GM19043 (cell line): ENCODE results near the gene NKX2-1.
"Not testable (repeated sequence)": the region's sequence is repeated elsewhere in the genome, so short reads cannot be mapped to it uniquely, and the experiment has no call there.

ENCODE experiments used
- ATAC-seq: cut with Tn5 transposase; IDR thresholded peaks from one replicate; pipeline ENCODE4 v1.9.1; 2021; ENCODE audit warnings: low read depth; ENCODE audit not compliant: unreplicated experiment

Gene NKX2-1

DNA sequence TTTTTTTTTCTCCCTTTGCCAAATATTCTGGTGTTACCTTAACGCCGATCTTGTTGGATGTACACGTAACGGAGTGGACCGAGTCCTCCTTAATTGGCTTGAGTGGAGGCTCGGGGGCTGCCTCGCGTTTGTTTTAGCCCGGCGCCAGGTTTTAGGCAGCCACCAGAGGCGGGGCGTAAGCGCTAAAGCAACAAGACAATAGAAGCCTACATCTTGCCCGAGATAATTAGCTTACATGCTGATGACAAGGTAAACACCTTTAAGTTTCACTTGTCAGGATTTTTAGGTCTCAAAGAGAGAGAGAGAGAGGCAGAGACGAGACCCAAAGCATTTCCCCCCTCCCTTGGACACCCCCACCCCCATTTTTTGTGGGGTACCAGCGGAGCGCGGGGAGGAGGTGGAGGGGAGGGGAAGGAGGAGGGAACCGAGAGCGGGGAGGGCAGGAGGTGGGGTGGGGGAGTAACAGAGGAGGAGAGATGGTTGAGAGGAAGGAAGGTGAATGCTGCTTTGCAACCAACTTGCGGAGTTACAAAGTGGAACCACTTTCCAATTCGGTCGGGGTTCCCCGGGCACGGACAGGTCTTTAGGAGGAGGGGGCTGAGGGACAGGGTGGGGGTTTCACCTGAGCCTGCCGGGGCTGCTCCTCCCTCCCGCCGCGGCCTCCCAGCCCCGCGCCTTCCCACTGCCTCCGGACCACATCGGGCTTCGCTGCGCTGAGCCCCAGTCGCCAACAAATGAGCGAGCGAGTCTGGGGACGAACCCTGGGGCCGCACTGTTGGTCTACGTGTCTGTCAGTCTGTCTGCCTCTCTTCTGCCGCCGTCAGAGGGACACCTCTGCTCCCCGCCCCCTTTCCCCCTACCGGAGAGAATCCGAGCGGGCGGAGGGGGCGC lies at the start of gene NKX2-1:
Gene NKX2-1, minus strand, starts transcription at position 802 of the 891 bp plus-strand sequence. Its CDS starts 103 bp downstream, at position 699.
- no peak for ATAC-seq

DNA sequence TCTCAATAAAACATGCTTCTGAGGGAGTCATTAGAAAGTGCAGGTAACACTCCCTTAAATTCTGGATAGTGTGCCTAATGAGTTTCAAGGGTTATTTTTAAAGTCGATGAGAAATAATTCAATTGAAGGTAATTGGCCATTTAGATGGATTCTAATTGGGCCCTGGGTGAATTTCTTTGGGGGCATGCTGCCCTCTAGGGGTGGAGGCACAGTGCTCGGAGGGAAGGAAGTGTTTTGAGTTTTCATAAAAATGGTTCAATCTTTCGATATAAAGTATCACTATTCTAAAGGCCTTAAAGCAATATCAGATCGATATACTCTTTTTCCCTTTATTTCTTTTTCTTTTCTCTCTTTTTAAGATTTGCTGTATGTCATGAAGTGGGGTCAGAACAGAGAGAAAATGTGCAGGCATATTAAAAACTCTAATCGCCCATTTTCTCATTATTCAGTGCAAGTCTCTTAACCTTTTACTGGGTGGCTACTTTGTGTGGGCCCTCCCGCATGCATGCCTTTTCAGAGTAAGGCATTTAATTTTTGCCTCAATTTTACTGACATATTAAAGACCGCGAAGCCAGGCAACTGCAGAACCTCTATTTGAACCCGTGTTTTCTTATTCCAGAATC lies 36.9 kb upstream of the NKX2-1 start:
- ATAC-seq: no peak

DNA sequence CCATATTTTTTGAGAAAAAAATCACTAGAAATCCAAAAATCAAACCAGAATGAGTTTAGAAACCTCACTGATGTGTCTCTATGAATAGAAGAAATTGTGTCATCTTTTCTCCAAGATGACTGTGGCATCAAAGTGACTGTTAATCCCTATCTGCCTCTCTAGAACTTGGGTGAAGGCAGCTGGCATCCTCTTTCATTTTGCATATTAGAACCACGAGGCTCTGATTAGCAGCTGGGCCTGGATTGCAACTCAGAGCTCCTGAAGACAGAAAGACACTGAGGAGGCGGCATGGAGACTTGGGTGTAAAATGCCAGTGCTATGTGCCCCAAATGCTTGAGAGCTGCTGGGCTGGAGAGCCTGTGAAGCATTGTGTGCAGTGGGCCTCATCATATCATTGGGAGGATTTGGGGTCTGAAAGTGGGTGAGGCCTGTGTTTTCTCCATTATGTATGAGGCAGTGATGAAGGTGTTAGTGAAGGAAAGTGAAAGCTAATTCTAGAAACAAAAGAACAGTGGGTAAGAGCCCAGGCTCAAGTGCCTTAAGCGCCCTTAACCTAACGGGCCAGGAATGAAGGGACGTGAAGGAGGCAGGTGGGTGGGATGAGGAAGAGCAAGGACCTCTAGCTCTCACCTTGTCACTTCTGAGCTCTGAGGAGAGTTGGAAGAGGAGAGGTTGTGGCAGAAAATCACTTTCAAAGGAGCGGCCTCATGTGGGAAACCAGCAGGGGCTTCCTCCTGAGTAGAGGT lies 36.1 kb upstream of the NKX2-1 start:
- ATAC-seq: no peak

DNA sequence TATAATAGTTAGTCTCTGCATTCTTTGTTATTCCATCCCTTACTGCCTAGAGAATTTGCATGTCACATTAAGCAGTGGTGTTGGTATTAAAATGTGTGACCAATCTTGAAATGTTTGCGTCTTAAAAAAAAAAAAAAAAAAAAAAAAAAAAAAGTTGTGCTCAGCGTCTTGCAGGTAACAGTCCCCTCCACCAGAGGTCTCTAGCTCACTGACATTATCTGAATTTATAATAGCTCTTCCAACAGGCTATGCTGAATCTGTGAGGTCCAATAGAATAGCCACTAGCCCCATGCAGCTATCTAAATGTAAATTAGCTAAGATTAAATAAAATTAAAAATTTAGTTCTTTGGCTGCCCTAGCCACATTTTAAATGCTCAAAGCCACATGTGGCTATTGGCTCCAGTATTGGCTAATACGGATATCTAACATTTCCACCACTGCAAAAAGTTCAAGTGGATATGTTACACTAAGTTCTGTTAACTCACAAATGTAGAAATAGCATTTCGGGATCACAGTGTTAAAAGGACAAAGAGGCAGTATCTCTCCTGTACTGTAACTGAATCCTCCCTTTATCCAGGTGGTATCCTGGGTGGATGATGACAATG lies 33.7 kb upstream of the NKX2-1 start:
- ATAC-seq: no peak

DNA sequence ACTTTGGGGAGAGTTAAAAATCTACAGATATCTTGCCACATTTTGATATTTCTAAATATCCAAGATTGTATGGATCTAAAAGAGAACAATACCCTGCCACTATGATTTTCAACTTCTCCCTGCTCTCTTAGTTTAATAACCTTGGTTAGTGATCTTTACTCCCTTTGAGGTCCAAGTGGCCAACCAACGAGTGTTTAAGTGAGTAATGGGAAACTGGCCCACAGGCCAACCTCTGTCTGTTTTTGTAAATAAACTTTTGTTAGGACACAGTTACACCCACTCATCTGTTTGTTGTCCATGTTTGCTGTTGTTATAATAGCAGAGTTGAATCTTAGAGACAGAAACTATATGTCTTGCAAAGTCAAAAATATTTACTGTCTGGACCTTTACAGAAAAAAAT lies 30.9 kb upstream of the NKX2-1 start:
- no peak for ATAC-seq

DNA sequence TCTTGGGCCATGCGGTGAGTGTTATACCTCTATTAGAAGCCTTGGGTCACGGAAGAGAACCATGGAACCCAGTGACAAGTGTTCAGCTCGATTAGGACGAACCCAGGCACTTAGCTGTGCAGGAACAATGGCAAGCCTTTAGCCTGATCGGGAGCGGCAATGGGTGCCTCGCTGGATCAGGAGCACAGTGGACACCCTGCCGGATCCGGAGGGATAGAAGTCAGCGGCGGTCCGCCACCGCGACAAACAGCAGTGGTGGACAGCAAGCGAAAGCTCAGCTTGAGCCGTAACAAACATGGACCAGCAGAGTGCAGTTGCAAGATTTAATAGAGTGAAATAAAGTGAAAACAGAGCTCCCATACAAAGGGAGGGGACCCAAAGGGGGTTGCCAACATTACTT lies 24.2 kb upstream of the NKX2-1 start:
- ATAC-seq: not testable (repeated sequence)

DNA sequence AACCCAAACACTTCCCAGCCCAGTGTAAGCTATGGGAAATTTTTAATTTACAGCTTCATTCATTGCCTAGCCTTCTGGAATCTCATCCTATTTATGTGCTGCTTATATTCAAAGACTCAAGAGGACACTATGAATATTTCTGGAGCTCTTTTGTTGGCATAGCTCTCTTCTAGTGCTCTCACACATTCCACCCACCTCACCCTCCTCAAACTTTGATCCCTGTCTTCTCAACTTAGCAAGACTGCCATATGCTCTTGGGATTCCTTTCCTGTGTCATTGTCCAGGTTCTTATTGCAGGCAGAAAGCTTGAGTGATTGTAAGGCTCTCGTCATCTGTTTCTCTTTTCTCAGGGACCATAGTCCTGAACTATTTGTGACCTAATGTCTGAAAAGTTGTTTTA lies 18.0 kb upstream of the NKX2-1 start:
- no peak for ATAC-seq

DNA sequence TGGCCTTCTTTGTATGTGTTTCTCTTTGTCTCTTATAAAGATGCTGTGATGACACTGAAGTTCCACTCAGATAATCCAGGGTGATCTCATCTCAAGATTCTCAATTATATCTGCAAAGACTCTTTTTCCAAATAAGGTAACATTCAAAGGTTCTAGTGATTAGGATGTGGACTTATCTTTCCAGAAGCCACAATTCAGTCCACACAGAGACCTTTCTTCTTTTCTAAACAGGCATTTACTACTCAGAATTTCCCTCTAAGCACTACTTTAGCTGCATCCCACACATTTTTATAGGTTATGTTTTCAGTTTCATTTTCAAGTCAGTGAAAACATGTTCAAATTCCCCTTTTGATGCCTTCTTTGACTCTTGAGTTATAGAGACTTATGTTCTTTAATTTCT lies 9.0 kb upstream of the NKX2-1 start:
- ATAC-seq: no peak

DNA sequence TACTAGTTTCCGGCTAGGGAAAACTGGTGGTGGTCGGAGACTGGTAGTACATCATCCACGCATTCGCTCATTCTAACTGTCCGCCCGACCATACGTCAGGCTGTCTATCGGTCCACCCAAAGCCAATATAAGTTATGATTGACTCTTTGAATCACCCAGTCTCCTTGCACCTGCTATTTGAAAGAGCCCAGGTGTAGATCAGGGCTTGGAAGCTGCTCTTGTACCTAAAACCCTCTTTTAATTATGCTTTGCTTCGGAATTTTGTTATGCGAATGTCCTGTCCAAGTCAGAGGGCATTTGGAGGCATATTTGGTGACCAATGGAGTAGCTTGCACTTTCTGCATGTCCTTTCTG lies 5.7 kb upstream of the NKX2-1 start:
- ATAC-seq: no peak

DNA sequence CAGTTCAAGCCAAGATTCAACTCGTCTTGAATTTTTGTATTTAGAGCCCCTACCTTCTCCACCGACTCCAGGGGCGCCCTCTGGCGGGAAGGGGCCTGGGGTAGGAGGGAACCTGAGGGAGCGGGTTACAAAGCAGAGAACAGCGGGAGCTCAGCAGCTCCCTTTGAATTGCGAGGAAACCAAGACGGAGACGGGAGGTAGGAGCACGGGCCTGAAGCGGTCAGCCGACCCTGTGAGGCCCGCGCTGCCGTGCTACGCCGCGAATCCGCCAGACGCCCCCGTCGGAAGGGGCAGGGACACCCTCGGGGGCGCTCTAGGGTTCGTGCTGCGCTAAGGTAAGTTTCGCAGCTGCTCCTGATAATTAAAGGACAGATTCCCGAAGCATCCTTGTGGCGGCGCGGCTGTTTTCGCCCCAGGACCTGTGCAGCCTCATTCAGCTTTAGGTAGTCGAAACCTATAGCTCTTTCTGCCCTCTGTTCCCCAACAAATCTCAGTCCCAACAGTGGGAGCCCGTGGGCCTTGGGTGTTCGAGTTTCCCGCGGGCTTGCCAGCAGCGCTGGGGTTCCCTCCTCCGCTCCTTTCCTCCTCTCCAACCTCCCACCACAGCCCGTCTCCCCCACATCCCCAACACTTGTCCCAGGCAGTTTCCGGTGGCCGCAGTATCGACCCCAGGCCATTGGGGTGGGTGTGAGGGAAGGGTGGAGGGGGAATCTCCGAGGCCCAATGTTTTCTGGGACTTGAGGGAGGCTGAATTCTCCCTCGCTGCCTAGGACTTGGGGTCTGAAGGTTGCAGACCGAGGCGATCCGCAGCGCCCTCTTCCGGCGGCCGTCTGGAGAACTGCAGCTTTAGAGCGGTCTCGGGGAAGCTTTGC lies 5.1 kb upstream of the NKX2-1 start:
- no peak for ATAC-seq

DNA sequence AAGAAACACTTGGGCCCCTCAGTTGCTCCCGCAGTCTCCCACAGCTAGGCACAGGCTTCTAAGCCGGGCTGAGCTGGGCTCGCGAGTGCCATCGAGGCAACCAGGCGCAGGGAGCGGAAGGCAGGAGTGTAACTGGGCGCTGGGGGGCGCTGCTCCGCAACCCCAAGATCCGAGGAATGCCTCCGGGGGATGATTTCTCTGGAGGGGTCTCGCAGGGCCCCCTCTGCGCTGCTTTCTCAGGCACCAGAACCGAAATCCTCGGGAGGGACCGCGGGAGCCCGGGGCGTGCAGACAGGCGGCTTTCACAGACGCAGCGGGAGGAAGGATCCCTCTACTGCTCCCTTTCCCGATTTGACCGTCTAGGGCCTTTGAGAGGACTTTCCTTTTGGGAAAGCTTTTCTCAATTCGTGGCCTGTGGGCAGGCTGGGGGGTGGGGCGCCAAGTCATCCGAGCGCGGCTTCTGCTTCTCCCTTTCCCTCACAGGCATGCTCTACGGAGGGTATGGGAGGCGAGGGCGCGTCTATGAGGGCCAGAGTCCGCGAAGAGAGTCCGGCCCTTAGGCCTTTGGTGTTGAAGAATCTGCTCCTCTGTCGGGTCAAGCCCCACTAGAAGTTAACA lies 4.3 kb upstream of the NKX2-1 start:
- no peak for ATAC-seq

DNA sequence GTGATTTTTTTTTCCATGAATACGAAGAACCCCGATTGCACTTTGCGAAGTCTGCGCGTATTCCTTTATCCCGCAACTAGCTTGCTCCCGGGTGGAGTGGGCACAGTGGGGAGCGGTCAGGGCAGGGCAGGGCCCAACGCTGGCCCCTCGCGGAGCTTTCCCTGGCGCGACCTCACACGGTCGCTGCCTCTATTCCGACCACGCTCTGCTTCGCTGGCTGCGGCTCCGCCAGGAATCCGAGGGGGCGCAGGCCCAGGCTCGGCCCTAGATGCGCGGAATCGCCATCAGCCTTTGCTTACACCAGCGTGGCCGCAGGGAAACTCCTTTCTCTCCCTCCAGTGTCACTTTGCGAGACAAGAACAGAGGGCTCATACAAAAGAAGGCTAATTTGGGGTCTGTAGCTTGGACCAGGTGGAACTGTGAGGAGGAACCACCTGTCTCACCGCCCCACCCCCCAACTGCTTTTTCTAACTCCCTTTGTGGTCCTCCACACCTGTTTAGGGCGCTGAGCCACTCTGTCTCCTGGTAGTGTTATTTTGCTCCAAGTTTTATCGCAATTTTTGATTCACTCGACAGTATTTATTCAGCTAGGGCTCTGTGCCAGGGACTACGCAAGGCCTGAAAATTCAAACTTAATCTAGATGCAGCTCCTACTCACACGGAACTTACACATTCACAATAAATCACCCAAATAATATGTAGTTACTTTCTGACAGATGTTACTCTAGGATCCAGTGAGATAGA lies 3.1 kb upstream of the NKX2-1 start:
- ATAC-seq: no peak

DNA sequence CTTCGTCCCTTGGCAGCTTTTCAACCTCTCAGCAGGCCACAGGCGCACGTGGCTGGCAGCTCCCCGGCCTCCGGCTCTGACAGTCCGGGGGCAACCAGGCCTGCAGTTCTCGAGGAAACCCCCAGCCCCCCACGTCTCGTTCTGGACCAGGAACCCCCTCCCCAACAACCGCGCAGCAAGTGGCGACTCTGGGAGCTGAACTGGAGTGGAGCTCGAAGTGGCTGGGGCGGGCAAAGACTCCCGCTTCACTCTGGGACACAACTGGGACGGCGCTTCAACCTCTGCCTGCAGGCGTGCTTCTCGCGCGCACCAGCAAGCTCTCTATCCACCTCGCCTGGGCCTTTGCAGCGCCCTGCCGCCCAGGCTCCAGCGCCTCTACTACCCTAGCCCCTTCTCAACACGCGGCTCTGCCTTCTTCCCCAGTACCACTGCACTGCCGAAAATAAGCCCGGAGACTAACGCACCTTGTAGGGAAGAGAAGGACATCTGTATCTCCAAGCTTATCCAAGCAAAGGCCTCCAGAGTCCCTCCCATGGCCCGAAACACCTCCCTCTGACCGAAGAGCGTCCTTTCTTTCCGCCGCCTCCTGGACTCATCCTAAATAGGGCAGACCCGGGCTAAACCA lies 2.4 kb upstream of the NKX2-1 start:
- no peak for ATAC-seq

DNA sequence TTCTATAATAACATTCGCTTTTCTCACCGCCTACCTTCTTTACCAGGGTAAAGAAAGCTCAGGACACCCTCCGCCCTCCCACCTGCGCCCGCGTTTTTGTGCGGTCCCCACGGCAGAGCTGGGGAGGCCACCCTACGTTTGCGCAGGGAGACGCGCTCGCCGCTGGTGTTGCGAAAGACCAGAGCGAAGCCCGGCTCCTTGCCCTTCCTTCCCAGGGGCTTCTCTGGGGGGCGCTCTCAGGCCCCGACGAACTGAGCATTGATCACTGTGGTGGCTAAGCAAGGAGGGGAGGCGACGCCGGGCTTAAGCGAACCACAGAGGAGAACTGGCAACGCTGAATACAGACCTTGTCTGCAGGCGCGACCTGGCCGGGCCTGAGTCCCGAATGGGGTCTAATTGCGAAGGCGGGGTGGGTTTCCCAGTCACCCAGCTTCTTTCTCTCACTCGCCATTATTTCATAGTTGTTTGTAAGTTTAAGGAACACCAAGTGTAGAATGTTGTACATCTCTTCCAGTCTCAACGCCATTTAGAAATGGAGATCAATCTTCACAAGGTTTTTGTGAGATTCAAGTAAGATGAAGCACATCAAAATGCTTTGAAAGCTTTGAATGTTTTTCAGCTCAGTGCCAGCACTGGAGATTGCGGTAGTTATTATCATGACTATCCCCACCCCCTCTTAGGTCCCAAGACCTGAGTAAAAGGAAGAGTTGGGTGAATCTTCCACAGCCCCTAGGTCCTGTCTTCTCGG lies 1.7 kb upstream of the NKX2-1 start:
- no peak for ATAC-seq

DNA sequence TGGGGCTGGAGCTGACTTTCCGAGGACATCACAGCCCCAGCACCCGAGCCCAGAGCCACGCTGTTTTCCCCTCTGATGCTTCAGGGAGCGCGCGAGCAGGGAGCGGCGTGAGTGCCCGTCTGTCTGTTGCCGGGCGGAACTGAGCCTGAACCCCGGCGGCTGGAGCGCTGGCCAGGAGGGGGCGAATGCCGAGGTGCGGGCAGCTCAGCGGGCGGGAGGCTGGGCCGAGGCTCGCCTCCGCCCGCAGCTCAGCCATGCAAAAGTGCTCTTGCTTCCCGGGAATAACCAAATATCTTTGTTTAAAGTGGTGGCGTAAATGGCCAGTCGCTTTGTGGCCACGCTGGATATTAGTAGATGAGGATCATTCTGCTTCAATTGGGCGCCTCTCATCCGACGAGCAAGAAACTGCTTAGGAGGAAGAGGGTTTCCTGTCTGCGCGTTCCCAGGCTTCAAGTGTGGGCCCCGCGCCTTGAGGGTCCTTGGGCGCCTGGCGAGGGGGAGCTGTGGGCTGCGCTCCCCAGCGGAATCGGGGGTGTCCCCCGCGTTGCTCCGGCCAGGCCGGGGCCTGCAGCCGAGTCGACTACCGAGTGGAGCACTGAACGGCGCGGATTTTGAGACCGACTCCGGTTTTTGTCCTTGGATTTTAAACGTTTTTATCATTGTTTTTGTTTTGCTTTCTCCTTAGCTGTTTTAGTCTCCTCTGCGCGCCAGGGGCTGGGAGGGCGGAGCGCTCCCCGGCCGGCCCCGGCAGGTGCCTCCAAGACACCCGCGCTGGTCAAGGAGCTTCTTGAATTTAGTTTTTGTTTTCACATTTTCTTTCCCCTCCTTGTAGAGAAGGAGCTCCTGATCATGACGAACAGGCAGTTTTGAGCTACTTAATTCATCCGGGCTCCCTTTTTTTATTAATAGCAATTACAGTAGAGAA lies 831 bp upstream of the NKX2-1 start:
- ATAC-seq: no peak

DNA sequence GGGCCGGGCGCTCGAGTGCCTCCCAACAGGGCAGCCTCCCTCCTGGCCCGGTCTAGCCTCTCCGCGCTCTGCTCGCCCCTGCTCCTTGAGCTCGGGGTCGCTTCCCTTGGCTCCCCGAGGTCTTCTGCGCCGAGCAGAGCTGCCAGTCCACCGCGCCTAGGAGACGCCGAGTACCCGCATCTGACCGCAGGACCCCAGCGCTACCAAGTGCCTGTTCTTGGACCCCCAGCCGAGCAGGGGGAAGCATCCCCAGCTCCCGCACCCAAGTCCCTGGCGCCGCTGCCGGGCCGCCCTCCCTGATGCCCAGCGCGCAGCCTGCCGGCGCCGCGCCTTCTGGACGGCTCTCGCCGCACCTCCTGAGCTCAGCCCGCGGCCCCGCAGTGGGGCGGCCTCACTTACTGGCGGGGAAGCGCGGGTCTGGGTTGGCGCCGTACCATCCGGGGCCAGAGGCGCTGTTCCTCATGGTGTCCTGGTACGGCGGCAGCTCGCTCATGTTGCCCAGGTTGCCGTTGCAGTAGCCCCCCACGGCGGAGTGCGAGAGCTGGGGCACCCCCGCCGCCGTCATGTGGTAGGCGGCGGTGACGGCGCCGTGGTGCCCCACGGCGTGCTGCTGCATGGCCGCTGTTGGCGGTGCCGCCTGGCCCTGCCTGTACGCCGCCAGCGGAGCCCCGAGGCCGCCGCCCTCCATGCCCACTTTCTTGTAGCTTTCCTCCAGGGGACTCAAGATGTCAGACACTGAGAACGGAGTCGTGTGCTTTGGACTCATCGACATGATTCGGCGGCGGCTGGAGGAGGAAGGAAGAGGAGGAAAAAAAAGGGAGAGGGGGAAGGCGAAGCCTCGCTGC lies 1.2 kb downstream of the NKX2-1 start:
- no peak for ATAC-seq
